ENCODE measurements around the gene NARF. TPM values are rescaled to one million over a fixed set of nuclear protein-coding genes. Genes with fewer than 3 reads are reported as not detected.

NARF gene
- polyA plus RNA-seq, 1 donor (not counting 4 experiments of a cell fraction or from before 2014, with no cell fraction given): 36.8 TPM

DNA sequence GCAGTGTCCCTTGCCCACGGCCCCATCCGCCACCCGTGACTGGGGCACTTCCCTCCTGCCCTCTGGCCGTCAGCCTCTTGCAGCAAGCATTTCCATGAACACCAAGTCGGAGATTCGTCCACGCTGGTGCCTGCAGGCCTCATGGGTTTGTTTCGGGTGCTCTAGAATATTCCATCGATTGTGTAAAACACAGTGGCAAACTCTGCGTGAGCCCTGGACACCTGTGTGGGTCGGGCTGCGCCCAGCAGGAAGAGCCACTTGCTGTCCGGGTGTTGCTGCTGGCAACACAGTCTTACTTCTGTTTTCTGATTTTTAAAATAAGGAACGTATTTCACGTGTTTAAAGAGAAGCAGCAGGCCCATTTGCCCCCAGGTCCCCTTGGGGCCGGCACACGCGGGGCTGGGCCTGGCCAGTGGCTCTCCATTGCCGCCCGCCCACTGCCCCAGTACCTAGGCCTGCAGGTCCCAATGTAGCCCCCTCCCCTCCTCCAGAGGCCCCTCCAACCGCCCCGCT lies 18.0 kb upstream of the NARF start:
- Histone ChIP-seq H3K79me2 (ENCODE audit: control insufficient read depth, insufficient read depth, low read length) (no peaks in the 10 kb centered on the region), H4K20me1 (ENCODE audit: control insufficient read depth, extremely low read depth, insufficient read depth, low read length) (no peaks in the 10 kb centered on the region), H3K9me1 (ENCODE audit: control insufficient read depth, extremely low read depth, insufficient read depth, low read length) (no peaks in the 10 kb centered on the region), H3K27me3 (ENCODE audit: control insufficient read depth, extremely low read depth, insufficient read depth, low read length) (no peaks in the 10 kb centered on the region), H3K4me2 (ENCODE audit: control insufficient read depth, extremely low read depth, insufficient read depth, low read depth, low read length) (no peak overlapping the region), H3K36me3 (ENCODE audit: control insufficient read depth in 2 of 2, extremely low read depth in 1 of 2, insufficient read depth in 2 of 2, low read length in 2 of 2) (peaks cover 7 to 10% of the 10 kb centered on the region in 2 experiments), H3K9ac (ENCODE audit: control insufficient read depth, extremely low read depth, insufficient read depth, low read length) (no peak overlapping the region), H3K9me3 (ENCODE audit: control insufficient read depth, low read depth, low read length) (no peaks in the 10 kb centered on the region), H3K4me1 (ENCODE audit: control insufficient read depth, extremely low read depth, insufficient read depth, low read length) (no peaks in the 10 kb centered on the region), H3K4me3 (ENCODE audit: control insufficient read depth in 2 of 3, extremely low read depth in 1 of 3, insufficient read depth in 2 of 3, low read depth in 1 of 3, low read length in 3 of 3) (no peak overlapping the region), H3K27ac (ENCODE audit: control insufficient read depth, insufficient read depth, low read length) (no peak overlapping the region), H2AFZ (ENCODE audit: control insufficient read depth, low read length) (no peak overlapping the region)
- DNase-seq (ENCODE audit: low read depth, low spot score) (no peak), FAIRE-seq (no peak)
- TF ChIP-seq, protein P1, sequence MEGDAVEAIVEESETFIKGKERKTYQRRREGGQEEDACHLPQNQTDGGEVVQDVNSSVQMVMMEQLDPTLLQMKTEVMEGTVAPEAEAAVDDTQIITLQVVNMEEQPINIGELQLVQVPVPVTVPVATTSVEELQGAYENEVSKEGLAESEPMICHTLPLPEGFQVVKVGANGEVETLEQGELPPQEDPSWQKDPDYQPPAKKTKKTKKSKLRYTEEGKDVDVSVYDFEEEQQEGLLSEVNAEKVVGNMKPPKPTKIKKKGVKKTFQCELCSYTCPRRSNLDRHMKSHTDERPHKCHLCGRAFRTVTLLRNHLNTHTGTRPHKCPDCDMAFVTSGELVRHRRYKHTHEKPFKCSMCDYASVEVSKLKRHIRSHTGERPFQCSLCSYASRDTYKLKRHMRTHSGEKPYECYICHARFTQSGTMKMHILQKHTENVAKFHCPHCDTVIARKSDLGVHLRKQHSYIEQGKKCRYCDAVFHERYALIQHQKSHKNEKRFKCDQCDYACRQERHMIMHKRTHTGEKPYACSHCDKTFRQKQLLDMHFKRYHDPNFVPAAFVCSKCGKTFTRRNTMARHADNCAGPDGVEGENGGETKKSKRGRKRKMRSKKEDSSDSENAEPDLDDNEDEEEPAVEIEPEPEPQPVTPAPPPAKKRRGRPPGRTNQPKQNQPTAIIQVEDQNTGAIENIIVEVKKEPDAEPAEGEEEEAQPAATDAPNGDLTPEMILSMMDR (optimal IDR thresholded peaks at IDR 0.05 in 1 of 3, IDR thresholded peaks at IDR 0.05 in 1 of 3, conservative IDR thresholded peaks at IDR 0.05 in 1 of 3; ENCODE audit: extremely low read depth in 1 of 3, insufficient read depth in 2 of 3, low read length in 3 of 3): no peak
- TF ChIP-seq EZH2 (IDR thresholded peaks at IDR 0.05; ENCODE audit: low read length): no peak
- dilution Hi-C loops (cut with MboI; ENCODE audit: extremely low pct_ligation_motif_present, low sequenced_read_pairs): no loop called here

DNA sequence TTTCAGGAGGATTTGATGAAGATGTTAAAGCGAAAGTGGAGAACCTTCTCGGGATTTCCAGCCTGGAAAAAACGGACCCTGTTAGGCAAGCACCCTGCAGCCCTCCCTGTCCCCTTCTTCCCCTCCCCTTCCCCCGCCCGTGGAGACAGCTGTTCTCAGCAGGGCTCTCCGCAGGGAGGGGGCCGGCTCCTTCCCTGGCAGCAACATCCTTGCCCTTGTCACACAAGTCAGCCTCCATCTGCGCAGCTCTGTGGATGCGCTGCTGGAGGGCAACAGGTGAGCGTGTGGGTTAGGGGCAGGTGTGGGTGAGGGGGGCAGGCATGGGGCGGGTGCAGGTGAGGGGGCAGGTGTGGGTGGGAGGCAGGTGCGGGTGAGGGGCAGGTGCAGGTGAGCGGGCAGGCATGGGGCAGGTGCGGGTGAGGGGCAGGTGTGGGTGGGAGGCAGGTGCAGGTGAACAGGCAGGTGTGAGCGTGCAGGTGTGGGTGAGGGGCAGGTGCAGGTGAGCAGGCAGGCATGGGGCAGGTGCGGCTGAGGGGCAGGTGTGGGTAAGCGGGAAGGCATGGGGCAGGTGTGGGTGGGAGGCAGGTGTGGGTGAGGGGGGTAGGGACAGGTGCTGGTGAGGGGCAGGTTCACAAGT lies 17.4 kb upstream of the NARF start:
- Histone ChIP-seq H3K9me1 (ENCODE audit: control insufficient read depth, extremely low read depth, insufficient read depth, low read length) (no peaks in the 10 kb centered on the region), H3K36me3 (ENCODE audit: control insufficient read depth in 2 of 2, extremely low read depth in 1 of 2, insufficient read depth in 2 of 2, low read length in 2 of 2) (peaks cover 7 to 14% of the 10 kb centered on the region in 2 experiments), H3K27ac (ENCODE audit: control insufficient read depth, insufficient read depth, low read length) (no peak overlapping the region), H3K9me3 (ENCODE audit: control insufficient read depth, low read depth, low read length) (no peaks in the 10 kb centered on the region), H2AFZ (ENCODE audit: control insufficient read depth, low read length) (no peak overlapping the region), H3K4me2 (ENCODE audit: control insufficient read depth, extremely low read depth, insufficient read depth, low read depth, low read length) (no peak overlapping the region), H3K4me3 (ENCODE audit: control insufficient read depth in 2 of 3, extremely low read depth in 1 of 3, insufficient read depth in 2 of 3, low read depth in 1 of 3, low read length in 3 of 3) (no peak overlapping the region), H3K27me3 (ENCODE audit: control insufficient read depth, extremely low read depth, insufficient read depth, low read length) (no peaks in the 10 kb centered on the region), H3K79me2 (ENCODE audit: control insufficient read depth, insufficient read depth, low read length) (no peaks in the 10 kb centered on the region), H3K9ac (ENCODE audit: control insufficient read depth, extremely low read depth, insufficient read depth, low read length) (no peak overlapping the region), H4K20me1 (ENCODE audit: control insufficient read depth, extremely low read depth, insufficient read depth, low read length) (no peaks in the 10 kb centered on the region), H3K4me1 (ENCODE audit: control insufficient read depth, extremely low read depth, insufficient read depth, low read length) (no peaks in the 10 kb centered on the region)
- dilution Hi-C loops (cut with MboI; ENCODE audit: extremely low pct_ligation_motif_present, low sequenced_read_pairs): no loop called here
- FAIRE-seq (no peak), DNase-seq (ENCODE audit: low read depth, low spot score) (no peak)
- TF ChIP-seq EZH2 (IDR thresholded peaks at IDR 0.05; ENCODE audit: low read length): no peak
- TF ChIP-seq, protein P1 (optimal IDR thresholded peaks at IDR 0.05 in 1 of 3, IDR thresholded peaks at IDR 0.05 in 1 of 3, conservative IDR thresholded peaks at IDR 0.05 in 1 of 3; ENCODE audit: extremely low read depth in 1 of 3, insufficient read depth in 2 of 3, low read length in 3 of 3): no peak

Measured in keratinocyte (primary cell).